K562 (cell line): ENCODE measurements around the gene UBE2V1. TPM values are rescaled to one million over a fixed set of nuclear protein-coding genes. Genes with fewer than 3 reads are reported as not detected.
A peak's percentile ranks its signal among the peaks of the same experiment; 100 is the strongest.

Source experiments
- ATF6 ChIP-seq: sonication (generic); formaldehyde crosslinking; IDR thresholded peaks from 2 replicates; pipeline ENCODE4 v1.4.0; 2020; ENCODE audit warnings: mild to moderate bottlenecking, missing genetic modification reagents
- CEBPB ChIP-seq: fragments of 450-650 bp; IDR thresholded peaks from 2 replicates; pipeline ENCODE4 v1.6.1; 2016; ENCODE audit warnings: missing genetic modification characterization, missing compliant biosample characterization
- CHD2 ChIP-seq: IDR thresholded peaks from 2 replicates; pipeline ENCODE4 v1.6.1; 2011; ENCODE audit warnings: low read depth, low read length
- EGR1 ChIP-seq: fragments of 450-650 bp; conservative IDR thresholded peaks from 2 replicates; pipeline ENCODE4 v1.6.1; 2017; ENCODE audit warnings: mild to moderate bottlenecking
- FOXK2 ChIP-seq, 2 experiments: fragments of 450-650 bp; IDR thresholded peaks in 1 of 2; conservative IDR thresholded peaks in 1 of 2; 2 replicates each; pipeline ENCODE4 v1.6.1; 2016; ENCODE audit warnings: low read depth in 2 of 2, mild to moderate bottlenecking in 1 of 2
- HCFC1 ChIP-seq: IDR thresholded peaks from 2 replicates; pipeline ENCODE4 v1.6.1; 2012; ENCODE audit warnings: low read depth, low read length, improper control_type of control experiment
- HDAC3 ChIP-seq: fragments of 450-650 bp; IDR thresholded peaks from 2 replicates; pipeline ENCODE4 v1.6.1; 2018; ENCODE audit warnings: borderline replicate concordance, mild to moderate bottlenecking, moderate library complexity; ENCODE audit not compliant: partially characterized antibody
- HDGF ChIP-seq: fragments of 450-650 bp; IDR thresholded peaks from 2 replicates; pipeline ENCODE4 v1.6.1; 2016
- HLTF ChIP-seq: fragments of 450-650 bp; IDR thresholded peaks from 2 replicates; pipeline ENCODE4 v1.6.1; 2016
- JUND ChIP-seq, 2 experiments: IDR thresholded peaks; 2 replicates in 1 of 2; 3 replicates in 1 of 2; pipeline ENCODE4 v1.6.1; 2011; ENCODE audit warnings: borderline replicate concordance in 2 of 2, low read depth in 2 of 2, low read length in 2 of 2, improper control_type of control experiment in 1 of 2, missing biosample characterization in 1 of 2, missing genetic modification characterization in 1 of 2, missing genetic modification reagents in 1 of 2
- MEF2A ChIP-seq: IDR thresholded peaks from 2 replicates; pipeline ENCODE4 v1.6.1; 2011; ENCODE audit warnings: low read depth, mild to moderate bottlenecking, low read length, moderate library complexity; ENCODE audit not compliant: control insufficient read depth
- MYNN ChIP-seq, 2 experiments: sonication (generic); formaldehyde crosslinking in 1 of 2; IDR thresholded peaks; 2 replicates each; pipeline versions ENCODE4 v1.5.0 to v1.6.1; 2016 to 2020; ENCODE audit warnings: antibody characterized with exemption in 1 of 2, missing genetic modification reagents in 1 of 2
- NCOA4 ChIP-seq: fragments of 450-650 bp; IDR thresholded peaks from 2 replicates; pipeline ENCODE4 v1.6.1; 2018; ENCODE audit warnings: mild to moderate bottlenecking; ENCODE audit not compliant: partially characterized antibody
- NELFE ChIP-seq: IDR thresholded peaks from 2 replicates; pipeline ENCODE4 v1.6.1; 2011; ENCODE audit warnings: mild to moderate bottlenecking; ENCODE audit not compliant: insufficient read depth, insufficient read length
- NFIC ChIP-seq: fragments of 450-650 bp; IDR thresholded peaks from 2 replicates; pipeline ENCODE4 v1.6.1; 2017; ENCODE audit warnings: mild to moderate bottlenecking, inconsistent platforms
- RBM15 ChIP-seq: fragments of 200-400 bp; formaldehyde crosslinking; IDR thresholded peaks from 2 replicates; pipeline ENCODE4 v1.6.1; 2018; ENCODE audit warnings: mild to moderate bottlenecking, low read length, moderate library complexity; ENCODE audit not compliant: insufficient read depth
- RCOR1 ChIP-seq, 2 experiments: IDR thresholded peaks; 2 replicates each; pipeline ENCODE4 v1.6.1; 2012; ENCODE audit warnings: low read depth in 2 of 2, low read length in 2 of 2, borderline replicate concordance in 1 of 2, improper control_type of control experiment in 1 of 2
- STAT5B ChIP-seq: fragments of 250-450 bp; sonication (Bioruptor Pico); IDR thresholded peaks from 2 replicates; pipeline ENCODE4 v1.8.0; 2021; ENCODE audit warnings: mild to moderate bottlenecking, inconsistent platforms
- TAL1 ChIP-seq: fragments of 450-650 bp; IDR thresholded peaks from 2 replicates; pipeline ENCODE4 v1.6.1; 2016; ENCODE audit warnings: mild to moderate bottlenecking
- TBL1XR1 ChIP-seq, 2 experiments: IDR thresholded peaks; 2 replicates each; pipeline ENCODE4 v1.6.1; 2012; ENCODE audit warnings: improper control_type of control experiment in 2 of 2, low read length in 2 of 2, mild to moderate bottlenecking in 1 of 2
- TFAM ChIP-seq: fragments of 250-450 bp; sonication (Bioruptor Pico); conservative IDR thresholded peaks from 2 replicates; pipeline ENCODE4 v1.5.0; 2021; ENCODE audit warnings: mild to moderate bottlenecking, moderate library complexity
- USF2 ChIP-seq: sonication (generic); formaldehyde crosslinking; IDR thresholded peaks from 2 replicates; pipeline ENCODE4 v1.5.0; 2020; ENCODE audit warnings: missing genetic modification reagents
- XRCC4 ChIP-seq: IDR thresholded peaks from one replicate; pipeline ENCODE4 v1.6.1; 2011; ENCODE audit not compliant: insufficient read depth, insufficient read length; ENCODE audit errors: extremely low read depth
- ZBED1 ChIP-seq: IDR thresholded peaks from 2 replicates; pipeline ENCODE4 v1.6.1; 2014
- ZEB2 ChIP-seq: fragments of 450-650 bp; IDR thresholded peaks from 2 replicates; pipeline ENCODE4 v1.6.1; 2016
- ZNF398 ChIP-seq: fragments of 250-450 bp; sonication (Bioruptor Pico); IDR thresholded peaks from 2 replicates; pipeline ENCODE4 v1.8.0; 2021; ENCODE audit warnings: moderate library complexity, mild to moderate bottlenecking, inconsistent platforms
- polyA plus RNA-seq, 8 experiments: library from polyadenylated mRNA; depleted of rRNA in 4 of 8; stranded (reverse) in 5 of 8; unstranded in 3 of 8; fragments of >200 nt; fragmentation: Nextera tagmentation in 2 of 8; fragmentation: Illumina TruSeq in 1 of 8; extraction: Ambion mirVana in 2 of 8; extraction: Trizol in 1 of 8; gene quantifications; 2 replicates each; pipeline versions ENCODE4 v1.2.1 to v1.2.3, GENCODE V29; 2011 to 2014; ENCODE audit warnings: inconsistent platforms in 1 of 8, missing spikeins in 1 of 8
- total RNA-seq, 7 experiments: library from RNA; depleted of rRNA in 6 of 7; stranded (reverse); fragments of >200 nt in 6 of 7; fragmentation: Illumina TruSeq in 2 of 7; extraction: Trizol in 2 of 7; gene quantifications; 2 replicates each; pipeline versions ENCODE4 v1.2.1 to v1.2.3, GENCODE V29; 2011 to 2021; ENCODE audit warnings: low replicate concordance in 1 of 7

UBE2V1 gene
- total and polyA plus RNA-seq, 9 of the 15 experiments (the other 6 are each of a cell fraction or from before 2014, with no cell fraction given): 93.0 to 357 (median 119) TPM

- TF ChIP-seq ZNF398: no peak
- no peak for TF ChIP-seq ATF6
- TF ChIP-seq USF2 (CRISPR knock-in tag): no peak
- peak; percentile 66; the same call in 1 of the 2 replicates for TF ChIP-seq JUND (IDR thresholded peaks at IDR 0.05; ENCODE audit: borderline replicate concordance, low read depth, low read length)
- TF ChIP-seq JUND (tag; IDR thresholded peaks at IDR 0.05; ENCODE audit: borderline replicate concordance, low read depth, low read length): peak; percentile 32; the same call in 1 of the 3 replicates
- no peak for TF ChIP-seq ZBED1
- peak in 1 of 2 experiments; percentile 86; a peak in 3 of 4 replicates for TF ChIP-seq TBL1XR1 (IDR thresholded peaks at IDR 0.05; ENCODE audit: low read length in 2 of 2)
- TF ChIP-seq EGR1: no peak
- peak; percentile 74 to 95; a peak in 3 of 4 replicates for TF ChIP-seq RCOR1 (IDR thresholded peaks at IDR 0.05; ENCODE audit: borderline replicate concordance in 1 of 2, low read depth in 2 of 2, low read length in 2 of 2)
- peak; percentile 46 for TF ChIP-seq NCOA4
- TF ChIP-seq RBM15: no peak
- TF ChIP-seq NELFE: no peak
- 0 out of 2 replicates have a peak, but pooled peaks have one; percentile 46 for TF ChIP-seq HDGF
- no peak for TF ChIP-seq CEBPB (tag)
- no peak for TF ChIP-seq MEF2A
- TF ChIP-seq NFIC: peak; percentile 88
- TF ChIP-seq ZEB2: peak; percentile 91; the same call in 1 of the 2 replicates
- TF ChIP-seq TFAM: no peak
- 0 out of 2 replicates have a peak, but pooled peaks have one; percentile 42 for TF ChIP-seq MYNN (IDR thresholded peaks at IDR 0.05)
- no peak for TF ChIP-seq MYNN (CRISPR knock-in tag; IDR thresholded peaks at IDR 0.05)
- TF ChIP-seq CHD2: no peak
- no peak for TF ChIP-seq HCFC1
- peak in 1 of 2 experiments; percentile 45; a peak in 1 of 4 replicates for TF ChIP-seq FOXK2 (conservative IDR thresholded peaks at IDR 0.05 in 1 of 2, IDR thresholded peaks at IDR 0.05 in 1 of 2; ENCODE audit: low read depth in 2 of 2)
- peak; percentile 96 for TF ChIP-seq TAL1
- TF ChIP-seq XRCC4: no peak
- no peak for TF ChIP-seq STAT5B (CRISPR knock-in tag)
- TF ChIP-seq HDAC3: peak; percentile 56
- peak; percentile 91 for TF ChIP-seq HLTF
These were observed 14.7 kb downstream of the UBE2V1 start (continued) for GRCh38 chr20:50098259-50098658.
